GM19372 (cell line): ENCODE data around the gene SNTB2.

ENCODE experiments used
- ATAC-seq: cut with Tn5 transposase; IDR thresholded peaks from one replicate; pipeline ENCODE4 v1.9.1; 2021; ENCODE audit warnings: mild to moderate bottlenecking, low read depth, moderate library complexity; ENCODE audit not compliant: unreplicated experiment

The SNTB2 gene

DNA sequence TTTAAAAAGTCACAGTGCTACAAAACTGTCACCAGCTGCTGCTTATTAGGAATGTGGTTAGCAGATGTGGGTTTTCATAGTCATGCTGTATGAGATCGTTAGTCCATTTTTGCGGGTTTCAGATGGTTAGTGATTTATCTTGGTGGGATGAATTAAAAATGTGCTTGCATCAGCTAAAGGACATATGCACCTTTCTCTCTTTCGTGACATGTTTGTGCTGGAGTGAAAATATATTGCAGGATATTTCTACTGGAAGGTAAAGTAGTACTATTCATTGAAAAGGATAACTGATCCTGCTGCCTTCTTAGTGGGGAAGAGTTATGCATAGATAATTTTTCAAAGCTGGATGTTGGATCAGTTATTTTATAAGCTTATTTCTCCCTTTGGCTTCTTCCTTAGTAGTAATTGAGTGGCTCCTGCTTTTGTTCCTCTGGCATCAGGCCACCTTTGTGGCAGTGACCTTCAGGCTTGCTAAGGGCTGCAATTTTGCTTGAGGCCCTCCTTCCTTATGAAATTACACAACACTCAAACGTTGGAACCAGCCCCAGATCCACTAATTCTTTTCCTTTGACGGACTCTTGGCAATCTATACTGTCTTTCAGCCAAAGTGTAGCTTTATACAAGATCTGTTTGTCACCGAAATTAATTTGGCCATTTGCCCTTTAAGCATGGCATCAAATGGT lies 7.5 kb upstream of the SNTB2 start:
- no peak for ATAC-seq

DNA sequence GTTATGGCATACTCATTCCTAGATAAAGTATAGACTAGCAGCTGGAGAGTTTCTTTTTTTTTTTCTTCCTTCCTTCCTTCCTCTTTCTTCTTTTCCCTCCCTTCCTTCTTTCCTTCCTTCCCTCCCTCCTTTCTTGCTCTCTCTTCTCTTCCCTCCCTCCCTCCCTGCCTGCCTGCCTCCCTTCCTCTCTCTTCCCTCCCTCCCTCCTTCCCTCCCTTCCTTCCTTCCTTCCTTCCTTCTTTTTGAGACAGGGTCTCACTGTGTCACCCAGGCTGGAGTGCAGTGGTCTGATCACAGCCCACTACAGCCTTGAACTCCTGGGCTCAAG lies 7.0 kb upstream of the SNTB2 start:
- no peak for ATAC-seq

DNA sequence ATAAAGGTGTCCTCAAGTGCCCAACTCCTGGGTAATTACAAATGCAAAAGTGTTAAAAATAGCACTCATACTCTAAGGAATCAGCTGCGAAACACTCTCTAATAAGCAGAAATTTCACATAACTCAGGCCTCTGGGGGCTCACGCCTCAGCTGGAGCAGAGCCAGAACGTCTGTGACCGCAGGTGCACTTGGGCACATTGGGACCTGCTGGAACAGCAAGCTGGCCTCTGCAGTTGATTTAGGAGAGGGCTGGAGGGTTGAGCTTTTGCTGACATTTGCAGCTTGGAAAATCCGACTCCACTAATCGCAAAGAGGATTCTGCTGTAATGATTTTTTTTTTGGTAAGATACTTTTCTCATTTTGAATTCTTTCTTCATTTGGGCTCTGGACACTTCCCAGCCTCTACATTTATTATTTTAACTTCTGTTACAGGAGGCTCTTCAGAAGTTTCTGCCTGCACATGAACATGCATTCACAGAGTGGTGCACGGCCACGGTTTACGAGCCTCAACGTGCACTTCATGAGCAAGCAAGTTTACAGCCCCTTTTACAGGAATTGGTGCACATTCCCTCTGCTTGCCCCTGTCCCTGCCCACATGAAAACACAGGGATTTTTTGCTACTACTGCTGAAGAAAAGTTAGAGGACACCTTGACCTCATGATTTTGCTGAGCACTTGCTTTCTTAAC lies 4.1 kb upstream of the SNTB2 start:
- ATAC-seq, result no peak

DNA sequence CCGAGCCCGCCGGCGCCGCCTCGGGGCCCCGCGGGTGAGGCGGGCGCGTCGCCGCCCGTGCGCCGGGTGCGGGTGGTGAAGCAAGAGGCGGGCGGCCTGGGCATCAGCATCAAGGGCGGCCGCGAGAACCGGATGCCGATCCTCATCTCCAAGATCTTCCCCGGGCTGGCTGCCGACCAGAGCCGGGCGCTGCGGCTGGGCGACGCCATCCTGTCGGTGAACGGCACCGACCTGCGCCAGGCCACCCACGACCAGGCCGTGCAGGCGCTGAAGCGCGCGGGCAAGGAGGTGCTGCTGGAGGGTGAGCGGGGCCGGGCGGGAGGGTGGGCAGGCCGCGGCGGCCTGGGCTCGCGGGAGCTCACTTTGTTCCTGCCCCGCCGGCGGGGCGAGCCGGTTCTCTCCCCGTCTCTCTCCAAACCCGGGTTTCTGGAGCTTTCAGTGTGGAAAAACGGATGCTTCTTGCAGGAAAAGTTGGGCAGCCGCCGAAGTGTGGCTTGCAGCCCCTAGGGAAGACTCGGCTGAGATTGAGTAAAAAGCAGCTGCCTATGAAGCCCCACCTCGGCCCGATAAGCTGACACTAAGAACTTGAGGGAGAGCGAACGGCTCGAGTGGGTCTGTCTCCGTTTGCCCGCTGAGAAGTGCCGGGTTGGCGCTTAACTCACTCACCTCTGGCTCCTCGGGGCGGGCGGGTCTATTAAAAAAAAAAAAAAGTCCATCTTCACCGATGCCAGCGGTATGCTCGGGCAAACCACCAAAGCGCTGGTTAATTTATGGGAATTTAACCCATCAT lies 677 bp downstream of the SNTB2 start:
- peak; percentile 27 for ATAC-seq

DNA sequence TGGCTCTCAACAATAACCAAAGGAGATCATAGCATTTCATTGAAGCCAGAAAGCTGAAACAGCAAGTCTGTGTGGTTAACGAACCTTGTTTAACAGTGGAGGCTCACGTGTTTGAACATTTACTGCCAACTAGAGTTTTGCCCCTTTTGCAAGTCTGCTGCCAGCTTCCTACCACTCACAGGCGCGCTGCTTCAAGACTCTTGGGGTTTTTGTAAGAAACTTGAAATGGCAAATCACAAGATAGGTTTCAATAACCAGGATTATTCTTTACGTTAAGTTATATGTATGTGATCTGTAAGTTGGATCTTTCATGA lies 1.2 kb downstream of the SNTB2 start:
- ATAC-seq, result no peak

DNA sequence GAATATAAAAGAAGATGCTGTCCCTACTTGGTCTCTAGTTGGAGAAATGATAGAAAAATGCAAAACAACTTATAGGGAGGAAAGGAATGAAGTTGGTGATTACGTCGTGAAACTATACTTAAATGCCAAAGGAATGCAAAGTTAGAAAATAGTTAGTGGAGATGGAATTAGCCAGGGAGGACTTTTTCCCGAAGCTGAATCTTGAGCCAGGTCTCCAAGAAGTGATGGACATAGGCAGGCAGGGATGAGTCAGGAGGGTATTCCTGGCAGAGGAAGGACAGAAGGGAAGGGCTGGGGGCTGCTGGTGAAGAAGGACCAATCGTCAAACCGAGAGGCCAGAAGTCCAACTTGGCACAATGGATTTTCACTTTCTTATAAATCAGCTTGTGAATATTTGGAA lies 1.8 kb downstream of the SNTB2 start:
- ATAC-seq, result no peak

DNA sequence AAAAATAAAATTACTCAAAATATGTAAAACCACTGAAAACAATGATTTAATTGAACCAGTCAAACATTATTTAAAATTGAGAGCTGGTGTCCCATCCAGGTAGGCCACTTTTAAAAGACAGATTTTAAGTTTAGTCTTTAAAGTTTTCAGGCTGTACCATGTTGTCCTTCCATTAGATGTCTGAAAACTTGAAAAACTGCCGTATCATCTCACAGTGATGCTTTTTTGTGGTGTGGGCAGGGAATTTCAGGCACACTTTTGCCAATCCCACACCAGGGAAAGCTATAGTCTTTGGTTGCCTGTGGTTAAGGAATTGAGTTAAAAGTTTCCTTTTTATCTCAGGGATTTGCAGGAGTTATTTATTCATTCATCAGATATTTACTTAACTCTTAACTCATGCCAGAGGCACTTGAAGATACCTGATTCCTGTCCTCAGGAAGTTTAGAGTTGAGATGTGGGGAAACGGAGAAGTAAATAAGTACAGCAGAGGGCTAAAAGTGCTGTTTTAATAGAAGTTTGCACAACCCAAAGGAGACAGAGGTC lies 3.2 kb downstream of the SNTB2 start:
- no peak for ATAC-seq

DNA sequence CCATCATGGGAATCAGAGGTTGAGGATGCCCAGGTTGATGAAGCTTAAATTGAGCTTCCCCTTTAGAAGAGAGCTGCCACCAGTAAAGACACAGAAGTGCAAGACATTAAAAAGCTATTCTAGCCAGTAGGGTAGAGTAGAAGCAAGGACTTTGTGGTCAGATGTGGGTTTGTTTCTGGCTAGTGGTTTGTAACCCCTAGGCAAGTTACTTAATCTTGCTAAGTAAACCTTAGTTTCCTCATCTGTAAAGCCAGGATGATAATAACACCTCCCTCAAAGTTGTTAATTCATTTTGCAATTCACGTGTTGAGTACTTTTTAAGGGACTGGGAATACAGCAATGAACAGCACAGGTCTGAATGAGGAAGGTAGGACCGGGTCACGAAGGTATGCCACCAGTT lies 3.6 kb downstream of the SNTB2 start:
- ATAC-seq, result no peak

DNA sequence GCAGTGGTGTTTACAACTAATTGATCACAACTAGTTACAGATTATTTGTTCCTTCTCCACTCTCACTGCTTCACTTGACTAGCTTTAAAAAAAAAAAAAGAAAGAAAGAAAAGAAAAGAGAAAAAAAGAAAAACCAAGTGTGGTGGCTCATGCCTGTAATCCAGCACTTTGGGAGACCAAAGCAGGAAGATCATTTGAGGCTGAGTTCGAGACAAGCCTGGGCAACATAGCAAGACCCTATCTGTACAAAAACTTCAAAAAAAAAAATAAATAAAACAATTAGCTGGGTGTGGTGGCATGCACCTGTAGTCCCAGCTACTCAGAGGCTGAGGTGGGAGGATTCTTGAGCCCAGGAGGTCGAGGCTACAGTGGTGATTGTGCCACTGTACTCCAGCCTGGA lies 4.2 kb downstream of the SNTB2 start:
- ATAC-seq, result no peak

DNA sequence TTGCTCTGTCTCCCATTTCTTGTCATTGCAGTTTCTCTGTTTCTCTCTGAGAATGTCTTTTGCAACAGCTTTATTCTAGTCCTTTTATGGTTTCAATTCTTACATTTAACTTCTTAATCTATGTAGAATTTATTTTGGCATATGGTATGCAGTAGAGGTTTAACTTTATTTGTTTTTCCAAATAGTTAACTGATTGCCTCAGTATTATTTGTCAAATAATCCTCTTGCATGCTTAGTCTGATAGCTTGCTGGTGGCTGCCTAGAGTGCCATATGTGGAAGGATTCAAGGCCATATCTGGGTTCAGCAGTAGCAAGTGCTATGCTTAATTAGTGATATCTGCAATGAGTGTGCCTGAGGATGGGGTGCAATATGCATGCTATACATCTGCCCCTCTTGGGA lies 6.9 kb downstream of the SNTB2 start:
- no peak for ATAC-seq

DNA sequence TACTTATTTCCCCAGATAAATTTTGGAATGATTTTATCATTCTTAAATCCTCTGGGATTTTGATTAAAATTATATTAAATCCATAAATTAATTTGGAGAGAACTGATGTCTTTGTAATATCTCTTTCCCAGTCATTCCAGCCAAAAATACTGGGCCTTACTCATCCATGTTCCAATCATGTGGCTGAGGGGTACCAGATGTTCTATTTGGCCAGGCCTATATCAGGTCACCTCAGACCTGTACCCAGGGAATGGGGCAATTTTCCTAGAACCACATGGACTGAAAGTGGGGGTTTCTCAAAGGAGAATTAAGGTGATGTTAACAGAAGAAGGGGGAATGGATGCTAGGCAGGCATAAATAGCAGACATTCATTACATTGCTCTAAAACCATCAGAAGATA lies 7.5 kb downstream of the SNTB2 start:
- ATAC-seq, result no peak

DNA sequence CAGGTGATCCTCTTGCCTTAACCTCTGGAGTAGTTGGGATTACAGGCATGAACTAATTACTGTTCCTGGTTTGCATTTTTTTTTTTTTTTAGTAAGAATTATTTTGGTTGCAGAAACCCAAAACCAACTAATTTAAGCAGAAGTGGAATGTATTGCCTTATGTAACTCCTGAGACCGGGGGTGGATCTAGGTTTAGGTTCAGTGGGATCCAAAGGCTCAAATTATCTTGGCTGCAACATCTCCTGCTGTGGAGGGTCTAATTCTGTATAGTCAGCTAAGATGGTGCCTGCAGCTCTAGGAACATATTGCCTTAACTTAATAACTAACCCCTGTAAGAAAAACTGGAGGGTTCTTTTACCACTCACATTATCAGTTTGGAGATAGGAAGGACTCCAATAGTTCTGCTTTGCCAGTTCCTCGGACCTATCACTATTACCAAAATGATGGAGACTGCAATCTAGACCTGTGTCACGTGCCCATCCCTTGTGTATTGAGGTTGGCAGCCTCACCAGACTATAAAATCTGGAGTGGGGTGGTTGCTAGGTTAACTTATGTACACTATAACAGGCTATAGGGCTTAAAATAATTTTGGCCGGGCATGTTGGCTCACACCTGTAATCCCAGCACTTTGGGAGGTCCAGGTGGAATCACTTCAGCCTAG lies 8.5 kb downstream of the SNTB2 start:
- no peak for ATAC-seq

DNA sequence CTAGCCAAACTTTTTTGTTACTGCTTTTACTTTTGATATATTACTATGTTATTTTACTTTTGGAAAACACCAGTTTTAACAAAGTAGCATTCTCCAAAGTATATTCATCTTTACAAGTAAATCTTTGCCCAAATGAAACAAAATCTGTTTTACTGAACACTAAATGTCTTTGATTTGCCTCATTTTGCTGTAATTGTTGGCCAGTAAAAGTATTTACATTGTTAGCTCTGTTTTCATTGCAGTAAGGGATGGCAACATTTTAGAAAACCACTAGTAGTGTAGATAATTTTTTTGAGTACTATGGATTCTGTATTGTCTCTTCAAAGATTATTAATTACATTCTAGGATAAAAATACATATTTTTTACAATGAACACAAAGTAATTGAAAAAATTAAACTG lies 10.6 kb downstream of the SNTB2 start:
- ATAC-seq, result no peak

DNA sequence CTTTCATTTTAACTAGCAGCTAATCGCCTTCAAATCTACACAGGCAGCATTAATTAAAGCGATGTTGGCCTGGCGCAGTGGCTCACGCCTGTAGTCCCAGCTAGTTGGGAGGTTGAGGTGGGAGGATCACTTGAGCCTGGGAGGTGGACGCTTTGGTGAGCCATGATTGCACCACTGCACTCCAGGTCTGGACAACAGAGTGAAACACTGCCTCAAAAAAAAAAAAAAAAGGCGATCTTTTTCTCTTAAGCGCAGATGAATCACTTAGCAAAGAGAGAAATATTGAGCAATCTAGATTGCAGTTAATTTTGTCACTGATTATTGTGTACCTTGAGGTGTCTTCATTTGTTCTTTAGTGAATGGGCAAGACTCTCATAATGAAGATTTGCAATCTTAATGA lies 12.4 kb downstream of the SNTB2 start:
- no peak for ATAC-seq

DNA sequence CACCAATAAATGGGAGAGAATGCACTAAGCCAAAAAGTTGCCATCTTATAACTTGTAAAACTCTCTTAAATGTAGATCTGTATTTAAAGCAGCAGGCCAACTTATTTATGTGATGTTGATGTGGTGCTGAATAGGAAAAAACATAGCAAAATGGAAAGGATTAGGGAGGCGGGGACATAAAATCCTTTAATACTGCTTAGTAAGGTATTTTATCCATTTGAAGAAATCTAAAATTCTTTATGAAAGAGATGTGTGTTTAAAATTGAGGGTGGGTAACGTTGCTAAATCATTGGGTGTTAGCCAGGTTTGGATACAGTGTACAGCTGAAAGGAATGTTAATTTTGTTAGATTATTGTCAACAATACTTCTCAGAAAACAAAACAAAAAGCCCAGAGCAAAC lies 14.3 kb downstream of the SNTB2 start:
- ATAC-seq, result no peak

DNA sequence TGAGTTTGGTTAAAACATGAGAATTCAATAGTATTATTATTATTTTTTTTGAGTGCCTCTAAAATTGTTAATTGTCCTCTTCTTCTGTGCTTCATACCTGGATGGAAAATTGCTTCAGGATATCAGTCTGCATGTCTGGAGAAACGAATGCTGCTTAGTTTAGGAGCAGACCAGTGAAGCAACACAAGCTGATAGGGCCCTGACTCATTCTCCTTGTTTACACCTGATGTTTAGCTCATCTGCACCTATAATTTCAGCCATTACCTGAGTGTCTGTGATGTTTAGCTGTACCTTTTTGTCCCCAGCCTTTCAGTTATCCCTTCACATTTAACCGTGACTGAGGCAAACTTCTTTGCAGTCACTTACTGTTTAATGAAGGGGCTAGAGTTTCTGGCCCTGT lies 14.8 kb downstream of the SNTB2 start:
- ATAC-seq, result no peak

DNA sequence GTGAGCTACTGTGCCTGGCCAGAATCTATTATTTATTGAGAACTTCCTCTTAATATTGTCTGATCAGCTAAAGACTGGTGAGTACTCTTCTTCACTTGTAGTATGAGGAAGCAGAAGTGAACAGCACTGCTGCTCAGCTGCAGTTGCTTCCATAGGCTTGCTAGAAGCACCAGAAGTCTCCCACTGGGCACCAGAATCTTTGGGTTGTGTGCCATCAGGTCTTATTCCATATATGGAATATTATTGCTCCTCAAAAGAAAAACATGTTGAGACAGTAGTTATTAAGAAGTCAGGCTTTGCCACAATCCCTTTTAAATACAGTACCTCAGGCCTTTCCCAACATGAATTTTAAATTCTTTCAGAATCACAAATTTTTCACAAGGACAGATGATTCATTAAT lies 17.2 kb downstream of the SNTB2 start:
- ATAC-seq, result no peak

DNA sequence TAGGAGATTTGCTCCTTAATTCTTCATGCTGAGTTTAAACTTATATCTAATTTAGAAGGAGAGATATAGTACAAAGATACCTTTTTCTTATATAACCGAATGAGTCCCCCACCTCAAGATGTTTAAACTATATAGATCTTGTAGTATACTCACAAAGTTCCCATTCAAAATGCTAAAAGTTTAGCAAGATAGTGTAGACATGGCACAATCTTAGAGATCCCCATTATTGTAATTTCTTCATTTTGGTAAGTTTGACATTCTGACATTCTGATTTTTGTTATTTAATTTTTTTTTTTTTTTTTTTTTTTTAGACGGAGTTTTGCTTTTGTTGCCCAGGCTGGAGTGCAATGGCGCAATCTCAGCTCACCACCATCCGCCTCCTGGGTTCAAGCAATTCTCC lies 22.8 kb downstream of the SNTB2 start:
- ATAC-seq, result no peak

DNA sequence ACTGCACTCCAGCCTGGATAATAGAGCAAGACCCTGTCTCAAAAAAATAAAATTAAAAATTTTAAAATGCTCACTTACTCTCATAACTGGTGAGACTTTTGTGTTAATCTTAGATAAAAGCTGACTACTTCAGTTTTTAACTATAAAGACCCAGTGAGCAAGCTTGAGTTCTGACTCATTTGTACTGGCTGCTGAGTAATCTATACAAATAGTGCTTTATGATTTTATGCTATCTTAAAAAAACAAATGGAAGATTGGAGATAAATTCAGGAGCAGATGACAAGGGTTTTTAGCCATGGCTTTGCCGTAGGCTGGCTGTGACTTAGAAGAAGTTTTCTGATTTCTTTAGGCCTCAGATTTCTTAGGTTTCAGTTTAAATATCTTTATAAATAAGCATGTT lies 30.5 kb downstream of the SNTB2 start:
- no peak for ATAC-seq

DNA sequence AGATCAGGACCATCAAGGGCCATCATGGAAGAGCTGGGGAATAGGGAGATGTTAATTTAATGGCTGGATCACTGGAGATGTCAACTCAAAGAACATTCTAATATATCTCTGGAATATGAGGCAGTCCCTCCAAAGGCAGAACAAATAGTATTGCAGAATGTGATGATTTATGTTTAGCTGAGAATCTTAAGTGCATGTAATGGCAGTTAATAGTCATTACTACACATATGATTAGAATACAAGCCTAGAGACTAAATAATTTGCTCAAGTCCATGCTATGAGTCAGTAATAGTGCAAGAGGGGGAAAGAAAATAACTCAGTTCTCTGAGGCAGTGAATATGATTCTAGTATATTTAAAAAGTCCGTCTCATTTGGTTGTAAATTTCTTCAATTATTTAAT lies 32.3 kb downstream of the SNTB2 start:
- no peak for ATAC-seq

DNA sequence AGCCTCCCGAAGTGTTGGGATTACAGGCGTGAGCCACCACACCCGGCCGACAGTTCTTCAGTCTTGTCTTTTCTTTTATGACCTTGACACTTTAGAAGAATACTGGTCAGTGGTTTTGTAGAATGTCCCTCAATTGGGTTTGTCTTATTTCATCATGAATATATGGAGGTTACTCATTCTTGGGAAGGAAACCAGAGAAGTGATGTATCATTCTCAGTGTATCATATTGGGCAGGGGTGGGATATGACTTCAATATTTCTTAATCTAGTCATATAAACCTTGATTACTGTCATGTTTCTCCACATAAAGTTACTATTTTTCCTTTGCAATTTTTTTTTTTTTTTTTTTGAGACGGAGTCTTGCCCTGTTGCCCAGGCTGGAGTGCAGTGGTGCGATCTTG lies 36.9 kb downstream of the SNTB2 start:
- ATAC-seq, result no peak
